SW480 (cell line): ENCODE results near the gene SLC7A8.

ENCODE experiments used
- DNase-seq: peaks from one replicate; pipeline ENCODE4 v3.0.0-alpha.2; 2016; ENCODE audit warnings: low spot score

The SLC7A8 gene

GRCh38 chr14:23129759-23130316, 53.6 kb downstream of the SLC7A8 start:
- DNase-seq = no peak

DNA sequence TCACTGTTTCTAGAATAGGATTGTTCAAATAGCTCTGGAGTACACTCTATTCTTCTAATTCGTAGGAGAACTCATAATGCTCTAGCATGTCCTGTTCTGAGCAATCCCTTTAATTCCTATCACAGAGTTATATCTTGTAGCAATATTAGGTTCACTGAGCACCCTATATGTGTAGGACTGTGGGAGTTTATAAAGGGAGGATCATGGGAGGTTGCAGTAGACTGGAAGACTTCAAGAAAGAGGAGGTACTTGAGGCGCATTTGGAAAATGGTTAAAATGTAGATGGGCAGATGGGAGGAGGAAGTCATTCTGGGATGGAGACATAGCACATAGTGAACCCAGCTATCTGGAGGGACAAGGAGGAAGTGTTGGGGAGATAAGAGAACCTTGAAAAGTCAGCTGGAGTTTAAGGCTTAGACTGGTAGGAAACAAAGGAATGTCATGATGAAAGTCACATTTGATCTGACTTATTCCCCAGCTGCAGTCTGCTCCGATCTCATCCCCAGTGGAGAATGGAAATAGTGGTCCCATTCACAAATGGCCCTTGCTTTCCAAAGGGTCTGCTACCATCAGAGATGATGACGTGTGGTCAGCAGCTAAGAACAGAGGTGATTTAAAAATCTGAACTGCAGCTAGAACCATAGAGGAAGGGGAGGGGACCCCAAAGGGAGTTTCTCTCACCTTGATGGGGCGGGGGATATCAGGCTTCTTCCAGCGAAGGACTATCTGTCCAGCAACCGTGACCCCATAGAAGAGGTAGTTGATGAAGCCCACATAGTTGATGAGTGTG, 54.3 kb downstream of the SLC7A8 start:
- no peak for DNase-seq

DNA sequence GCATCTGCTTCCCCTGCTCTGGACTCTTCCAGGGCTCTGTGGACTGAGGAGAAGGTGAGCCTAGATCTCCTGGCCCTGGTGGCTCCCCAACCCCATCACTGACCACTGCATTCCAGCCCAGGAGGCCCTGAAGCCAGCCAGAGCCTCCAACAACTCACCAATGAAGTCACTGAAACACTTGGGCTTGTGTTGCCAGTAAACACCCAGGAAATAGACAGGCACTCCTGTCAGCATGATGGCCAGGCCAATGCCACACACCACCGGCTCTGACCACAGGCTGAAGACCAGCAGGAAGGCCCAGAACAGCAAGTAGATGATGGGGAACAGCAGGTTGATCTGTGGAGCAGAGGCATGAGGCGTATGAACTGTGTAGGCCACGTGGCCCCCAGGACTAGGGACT, 55.6 kb downstream of the SLC7A8 start:
- no peak for DNase-seq

GRCh38 chr14:23126548-23127278, 56.7 kb downstream of the SLC7A8 start:
- DNase-seq = no peak

- no peak for DNase-seq
Measured at GRCh38 chr14:23125933-23126524, 57.4 kb downstream of the SLC7A8 start.

DNA sequence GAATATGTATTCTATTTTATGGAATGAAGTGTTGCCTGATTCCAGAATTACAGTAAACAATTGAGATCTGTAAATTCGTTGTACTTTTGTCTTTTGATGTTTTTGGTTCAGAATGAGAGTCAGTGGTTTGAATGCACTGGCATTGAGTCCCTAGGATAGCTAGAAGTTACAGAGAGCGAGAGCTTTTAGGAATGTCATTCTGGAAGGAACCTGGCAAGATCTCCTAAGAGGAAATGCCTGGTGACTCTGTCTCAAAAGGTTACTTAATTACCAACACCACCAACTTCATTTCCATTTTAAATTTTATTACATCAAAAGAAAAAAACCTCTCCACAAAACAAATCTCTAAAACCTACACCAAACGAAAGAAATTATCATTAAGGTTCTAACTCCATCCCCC, 58.4 kb downstream of the SLC7A8 start:
- no peak for DNase-seq

DNA sequence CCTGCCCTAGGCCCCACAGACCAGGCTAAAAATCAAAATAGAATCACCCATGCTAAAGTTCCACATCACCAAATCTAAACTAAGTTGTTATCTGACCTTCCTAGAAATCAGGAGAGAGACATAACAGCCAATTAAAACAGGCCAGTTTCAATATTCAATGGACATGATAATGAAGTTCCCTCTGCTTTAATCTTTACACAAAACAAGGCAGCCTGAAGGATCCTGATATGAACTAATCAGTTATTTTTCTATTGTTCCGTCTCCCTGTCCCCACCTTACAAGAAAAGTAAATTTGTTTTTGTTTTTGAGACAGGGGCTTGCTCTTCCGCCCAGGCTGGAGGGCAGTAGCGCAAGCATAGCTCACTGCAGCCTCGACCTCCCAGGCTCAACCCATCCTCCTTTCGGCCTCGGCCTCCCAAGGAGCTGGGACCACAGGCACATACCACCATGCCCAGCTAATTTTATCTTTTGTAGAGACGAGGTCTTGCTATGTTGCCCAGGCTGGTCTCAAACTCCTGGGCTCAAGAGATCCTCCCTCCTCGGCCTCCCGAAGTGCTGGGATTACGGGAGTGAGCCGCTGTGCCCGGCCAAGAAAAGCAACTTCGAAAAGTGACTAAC, 59.0 kb downstream of the SLC7A8 start:
- DNase-seq = no peak

- peak; percentile 11 for DNase-seq
Measured at GRCh38 chr14:23123419-23123818, 60.0 kb downstream of the SLC7A8 start.

DNA sequence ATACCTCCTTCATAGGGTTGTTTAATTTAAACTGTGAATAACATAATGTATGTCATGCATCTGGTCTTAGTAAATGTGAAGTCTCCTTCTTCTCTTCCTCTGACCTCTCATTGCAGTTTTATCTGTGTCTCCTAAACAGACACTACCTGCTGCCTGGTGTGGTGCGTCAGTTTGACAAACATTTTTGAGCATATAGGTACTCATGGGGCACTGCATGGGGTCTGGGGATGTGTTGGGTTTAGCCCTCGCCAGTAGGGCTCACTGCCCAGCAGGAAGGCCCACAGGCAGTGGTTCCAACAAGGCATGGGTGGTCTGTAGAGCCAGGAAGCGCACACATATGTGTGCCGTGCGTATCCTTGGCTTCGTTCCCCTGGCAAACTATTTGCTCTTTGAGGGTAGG, 61.4 kb downstream of the SLC7A8 start:
- DNase-seq = no peak

DNA sequence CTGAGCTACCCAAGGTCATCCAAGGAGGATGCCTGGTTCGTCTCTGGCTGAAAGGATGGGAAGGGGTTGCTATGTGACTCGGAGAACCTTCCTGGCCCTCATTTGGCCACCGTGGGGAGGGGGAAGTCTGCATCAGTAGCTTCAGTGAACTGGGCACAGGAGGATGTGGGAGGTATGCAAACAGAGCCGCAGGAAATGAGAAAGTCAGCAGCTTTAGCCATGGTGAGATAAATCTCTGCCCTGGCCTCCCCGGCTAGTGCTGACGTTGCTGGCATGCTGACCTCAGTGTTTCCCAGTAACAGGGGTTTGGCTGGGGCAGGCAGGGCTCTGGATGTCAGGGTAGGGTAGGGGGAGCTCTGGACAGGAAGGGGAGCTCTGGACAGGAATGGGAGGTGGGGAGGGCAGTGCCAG, 62.1 kb downstream of the SLC7A8 start:
- DNase-seq = no peak

DNA sequence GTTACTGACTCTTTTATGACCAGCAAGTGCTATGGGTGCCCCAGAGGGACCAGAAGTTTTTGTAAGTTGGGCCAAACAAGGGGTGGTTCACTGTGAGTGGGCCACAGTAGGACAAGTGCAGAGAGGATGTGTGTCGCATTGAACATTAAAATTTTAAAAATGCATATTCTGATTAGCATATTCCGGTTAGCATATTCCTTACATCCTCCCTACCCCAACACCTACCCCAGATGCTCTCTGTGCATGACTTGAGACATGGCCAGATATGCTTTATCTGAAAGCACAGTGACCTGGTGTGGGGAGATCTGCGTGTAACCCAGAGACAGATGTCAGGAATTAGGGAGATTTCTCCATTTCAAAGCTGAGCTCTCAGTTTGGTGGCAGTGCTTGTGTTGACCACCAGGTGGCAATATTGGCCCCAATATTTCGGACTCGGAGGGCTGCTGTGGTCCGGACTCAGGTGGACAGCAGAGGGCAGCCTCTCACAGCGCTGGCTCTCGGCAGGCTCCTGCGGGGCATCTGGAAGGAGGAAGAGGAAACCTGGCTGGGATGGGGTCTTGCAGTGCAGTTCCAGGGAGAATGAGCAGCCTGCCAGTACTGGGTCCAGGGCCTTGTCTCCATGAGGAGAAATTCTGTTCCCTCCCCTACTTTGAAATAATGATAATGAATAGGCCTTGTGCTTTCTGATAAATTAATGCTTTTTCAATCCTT, 62.8 kb downstream of the SLC7A8 start:
- DNase-seq = peak; percentile 71

- DNase-seq = no peak
Measured at GRCh38 chr14:23119363-23120327, 63.8 kb downstream of the SLC7A8 start.

DNA sequence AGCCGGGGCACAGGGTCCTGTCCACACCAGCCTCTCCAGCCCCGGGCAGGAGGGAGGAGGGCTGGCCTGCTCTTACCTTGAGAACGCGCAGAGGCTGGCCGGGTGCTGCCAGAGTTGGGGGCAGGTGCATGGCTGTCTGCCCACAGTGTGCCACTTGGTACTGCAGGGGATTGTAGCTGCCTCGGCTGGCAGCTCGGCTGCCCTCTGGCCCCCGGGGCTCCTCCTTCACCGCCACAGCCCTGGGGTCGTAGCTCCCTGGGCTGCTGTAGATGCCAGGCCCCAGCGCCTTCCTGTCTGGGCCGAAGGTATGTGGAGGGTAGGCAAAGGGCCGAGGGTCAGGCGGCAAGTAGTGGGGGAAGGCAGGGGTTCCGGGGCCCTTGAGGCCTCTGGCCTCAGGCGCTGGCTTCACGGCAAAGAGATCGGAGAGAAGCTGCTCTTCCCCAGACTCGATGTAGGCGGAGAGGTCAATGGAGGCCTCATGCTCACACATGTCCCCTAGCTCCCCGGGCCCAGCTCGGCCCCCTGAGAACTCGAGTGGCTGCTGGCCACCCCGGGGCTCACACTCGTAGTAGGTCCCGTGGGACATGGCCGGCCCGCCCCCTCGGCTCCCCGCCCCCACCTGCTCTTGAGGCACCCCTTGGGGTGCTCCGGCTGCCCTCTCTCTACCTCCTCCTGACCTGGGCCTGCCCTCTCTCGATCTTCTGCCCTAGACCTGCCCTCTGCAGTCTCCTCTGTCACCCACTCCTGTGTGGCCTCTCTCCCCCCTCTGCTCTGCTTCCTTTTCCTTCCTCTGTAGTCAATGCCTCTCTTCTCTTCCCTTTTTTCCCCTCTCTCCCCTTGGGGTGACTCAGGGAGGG, 64.7 kb downstream of the SLC7A8 start, which contains the start of gene CEBPE:
Gene CEBPE, minus strand, starts transcription at position 750 of the 857 bp plus-strand sequence. Its CDS starts 164 bp downstream, at position 586.
- DNase-seq = no peak

DNA sequence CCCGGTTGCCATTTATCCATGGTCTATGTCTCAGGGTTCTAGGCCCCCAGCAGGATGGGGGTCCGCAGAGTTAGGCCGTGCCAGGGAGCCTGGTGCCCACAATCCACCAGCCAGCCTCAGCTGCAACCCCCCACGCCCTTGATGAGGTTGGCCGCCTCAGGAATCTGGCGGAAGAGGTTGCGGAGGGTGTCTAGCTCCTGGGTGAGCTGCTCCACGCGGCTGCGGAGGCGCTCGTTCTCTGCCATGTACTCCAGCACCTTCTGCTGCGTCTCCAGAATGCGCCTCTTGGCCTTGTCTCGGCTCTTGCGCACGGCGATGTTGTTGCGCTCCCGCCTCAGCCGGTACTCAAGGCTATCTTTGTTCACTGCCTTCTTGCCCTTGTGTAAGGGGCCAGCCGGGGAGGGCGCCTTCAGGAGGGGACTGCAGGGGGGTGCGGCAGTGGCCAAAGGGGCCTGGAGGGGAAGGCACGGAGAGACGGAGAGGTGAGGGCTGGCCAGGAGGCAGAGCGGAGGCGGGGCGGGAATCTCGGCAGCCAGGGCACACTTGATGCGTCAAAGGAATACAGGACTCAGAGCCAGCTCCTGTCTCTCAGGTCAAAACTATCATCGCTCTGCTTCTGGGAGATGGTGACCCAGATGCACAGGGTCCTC, 66.0 kb downstream of the SLC7A8 start:
- no peak for DNase-seq

DNA sequence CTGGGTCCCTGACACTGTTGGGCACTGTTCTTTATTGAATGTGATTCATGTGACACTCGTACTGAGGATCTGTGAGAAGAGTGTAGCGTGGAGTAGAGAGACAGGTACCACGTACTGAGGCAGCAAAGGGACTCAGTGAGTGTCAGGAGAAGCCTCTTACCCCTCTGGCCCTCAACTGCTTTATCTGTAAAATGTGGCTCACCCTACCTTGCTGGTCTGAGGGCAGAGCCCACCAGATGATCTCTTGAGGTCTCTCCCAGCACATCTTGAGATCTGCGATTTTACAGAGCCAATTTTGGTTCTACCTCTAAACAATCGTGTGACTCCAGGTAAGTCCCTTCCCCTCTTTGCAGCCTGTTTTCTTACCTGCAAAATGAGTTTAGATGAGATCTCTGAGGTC, 67.5 kb downstream of the SLC7A8 start:
- no peak for DNase-seq

DNA sequence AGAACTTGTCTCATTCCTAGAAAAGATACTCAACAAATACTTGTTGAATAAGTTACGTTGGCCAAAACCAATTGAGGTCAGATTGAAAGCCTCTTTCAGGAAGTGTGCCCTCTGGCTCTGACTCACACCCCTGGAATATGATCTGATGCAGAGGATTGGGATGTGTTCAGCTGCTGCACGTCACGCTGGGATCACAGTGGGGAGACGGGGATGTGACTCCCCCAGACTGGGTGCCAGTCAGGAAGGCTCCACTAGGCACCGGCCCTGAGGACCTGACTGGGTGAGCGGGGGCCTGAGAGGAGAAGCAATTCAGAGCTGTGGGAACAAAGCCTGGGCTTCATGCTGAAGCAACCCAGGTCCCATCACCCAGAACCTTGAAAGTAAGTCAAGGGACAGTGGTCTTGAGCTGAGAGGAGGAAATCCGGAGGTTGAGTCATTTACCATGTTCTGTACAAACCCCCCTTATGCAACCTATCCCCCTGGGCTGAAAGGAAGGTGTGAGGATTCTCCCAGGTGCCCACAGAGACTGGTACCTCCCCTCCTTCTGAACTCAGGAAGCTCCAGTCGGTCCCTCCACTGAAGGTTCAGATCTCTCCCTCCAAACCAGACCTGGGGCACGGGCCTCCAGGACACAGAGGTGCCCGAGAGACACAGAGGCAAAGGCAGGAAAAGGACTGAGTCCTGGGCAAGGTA, 68.3 kb downstream of the SLC7A8 start:
- DNase-seq = peak; percentile 77

DNA sequence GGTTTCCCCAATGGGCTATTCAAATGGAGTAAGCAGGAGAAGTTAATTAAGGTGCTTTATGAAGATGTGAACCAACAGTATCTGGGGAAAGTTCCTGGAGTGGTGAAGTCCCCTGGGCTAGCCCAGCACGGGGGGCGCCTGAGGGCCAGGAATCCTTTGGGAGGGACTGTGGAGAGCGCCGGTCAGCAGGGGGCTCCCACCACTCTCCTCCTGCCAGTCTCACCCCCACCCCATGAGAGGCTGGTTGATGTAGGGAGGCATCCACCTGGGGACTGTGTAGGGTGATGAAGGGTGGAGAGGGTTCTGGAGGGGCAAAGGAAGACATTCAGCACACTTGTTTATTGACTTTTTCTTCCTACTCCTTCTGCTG, 68.8 kb downstream of the SLC7A8 start:
- no peak for DNase-seq

DNA sequence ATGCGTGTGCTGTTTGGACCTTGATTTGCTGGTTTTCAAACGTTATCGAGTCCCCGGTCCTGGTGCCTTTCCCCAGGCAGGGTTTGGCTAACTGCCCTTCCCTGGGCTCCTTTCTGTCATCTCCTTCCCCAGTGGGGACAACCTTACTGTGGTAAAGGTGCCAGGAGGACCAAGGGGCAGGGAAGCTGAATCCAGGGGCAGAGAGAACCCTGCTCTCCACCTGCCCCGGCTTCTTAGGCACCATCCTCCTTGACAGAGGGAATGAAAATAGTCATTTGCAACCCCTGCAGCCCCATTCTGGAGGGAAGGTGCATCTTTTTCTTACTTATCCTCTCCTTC, 69.4 kb downstream of the SLC7A8 start:
- no peak for DNase-seq
